GM18907 (cell line): Measurements from ENCODE around the gene SLC22A3.
"Not testable (repeated sequence)": the region's sequence is repeated elsewhere in the genome, so short reads cannot be mapped to it uniquely, and the experiment has no call there.

ENCODE experiments used
- ATAC-seq: cut with Tn5 transposase; IDR thresholded peaks from one replicate; pipeline ENCODE4 v1.9.1; 2021; ENCODE audit warnings: mild to moderate bottlenecking, moderate library complexity; ENCODE audit not compliant: unreplicated experiment

SLC22A3 gene

DNA sequence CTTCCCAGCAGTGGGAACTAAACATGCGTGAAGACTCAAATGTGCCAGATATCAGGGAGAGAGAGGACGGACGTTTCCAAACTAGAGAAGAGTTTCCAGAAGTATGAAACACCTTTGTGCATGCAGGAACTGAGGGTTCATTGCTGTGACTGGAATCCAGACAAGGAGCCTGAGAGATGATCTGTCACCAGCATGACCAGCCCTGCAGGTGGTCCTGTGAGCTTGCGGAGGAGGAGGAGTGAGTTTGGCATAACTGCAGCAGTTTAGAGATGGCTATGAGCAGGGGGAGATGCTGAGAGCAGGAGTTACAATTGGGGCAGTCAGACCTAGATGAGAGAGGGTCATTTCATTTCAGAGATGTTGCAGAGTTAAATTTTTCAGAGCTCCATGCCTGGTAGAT lies 89.6 kb downstream of the SLC22A3 start:
- ATAC-seq = no peak

- no peak for ATAC-seq
Observed at GRCh38 chr6:160438481-160438880, 90.3 kb downstream of the SLC22A3 start.

GRCh38 chr6:160439751-160440150 lies 91.6 kb downstream of the SLC22A3 start:
- ATAC-seq = no peak

DNA sequence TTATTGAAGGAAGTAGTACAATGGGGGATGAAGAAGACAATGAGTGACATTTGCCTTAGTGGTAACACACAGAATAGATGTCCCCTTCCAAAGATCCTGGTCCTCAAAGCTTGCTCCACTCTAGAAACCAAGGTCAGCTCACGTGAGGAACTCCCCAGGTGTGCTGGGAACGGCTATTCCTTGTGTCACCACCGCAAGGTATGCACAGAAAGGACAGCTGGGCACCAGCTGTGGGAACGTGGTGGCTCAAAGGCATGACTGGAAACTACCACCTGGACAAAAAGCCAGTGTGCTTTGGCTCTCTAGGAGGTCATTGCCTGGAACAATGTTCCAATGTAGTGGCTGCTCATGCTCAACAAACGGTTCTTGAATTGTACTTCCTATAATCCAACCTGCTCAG lies 94.0 kb downstream of the SLC22A3 start:
- ATAC-seq = no peak

- no peak for ATAC-seq
Observed at GRCh38 chr6:160445130-160445529, 97.0 kb downstream of the SLC22A3 start.

- ATAC-seq = no peak
Observed at GRCh38 chr6:160447350-160447749, 99.2 kb downstream of the SLC22A3 start.

DNA sequence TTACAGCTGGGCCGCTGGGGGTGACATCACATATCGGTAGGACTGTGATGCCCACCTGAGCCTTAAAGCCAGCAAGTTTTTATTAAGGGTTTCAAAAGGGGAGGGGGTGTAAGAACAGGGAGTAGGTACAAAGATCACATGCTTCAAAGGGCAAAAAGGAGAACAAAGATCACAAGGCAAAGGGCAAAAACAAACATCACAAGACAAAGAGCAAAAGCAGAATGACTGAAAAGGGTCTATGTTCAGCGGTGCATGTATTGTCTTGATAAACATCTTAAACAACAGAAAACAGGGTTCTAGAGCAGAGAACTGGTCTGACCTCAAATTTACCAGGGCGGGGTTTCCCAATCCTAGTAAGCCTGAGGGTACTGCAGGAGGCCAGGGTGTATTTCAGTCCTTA lies 101.6 kb downstream of the SLC22A3 start:
- ATAC-seq = not testable (repeated sequence)

DNA sequence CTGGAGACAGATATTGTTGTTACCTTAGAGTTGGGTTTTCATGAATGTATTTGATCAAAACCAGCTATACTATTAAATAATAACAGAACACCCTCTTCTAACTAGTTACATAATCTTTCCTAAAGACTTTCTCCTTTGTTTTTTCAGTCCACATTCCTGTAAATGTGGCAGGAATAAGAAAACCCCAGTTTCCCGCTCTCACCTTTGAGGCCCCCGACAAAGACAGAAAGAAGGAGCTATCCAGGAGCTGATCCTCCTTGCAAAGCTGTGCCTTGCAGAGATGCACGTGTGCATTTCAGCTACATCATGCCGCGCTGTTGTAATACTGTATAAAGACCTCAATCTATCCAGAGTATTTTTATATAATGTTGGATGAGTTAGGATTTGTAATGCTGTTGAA lies 102.7 kb downstream of the SLC22A3 start:
- no peak for ATAC-seq

DNA sequence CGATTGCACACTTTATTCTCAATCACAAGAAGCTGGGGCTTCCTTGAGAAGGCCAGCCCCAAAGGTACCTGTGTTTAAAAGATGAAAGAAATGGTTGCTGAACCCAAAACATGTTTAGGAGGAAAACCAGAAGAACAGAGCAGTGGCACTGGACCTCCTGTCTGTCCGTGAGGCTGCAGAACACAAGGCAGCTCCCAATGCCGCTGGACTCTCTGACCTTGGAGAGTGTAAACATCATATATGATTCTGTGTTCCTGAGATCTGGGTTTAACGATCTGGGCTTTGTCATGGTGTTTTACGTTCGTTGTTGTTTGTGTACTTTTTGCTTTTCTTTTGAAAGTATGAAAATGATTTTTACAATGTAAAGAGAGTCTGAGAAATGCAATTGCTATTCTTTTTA lies 106.1 kb downstream of the SLC22A3 start:
- no peak for ATAC-seq

GRCh38 chr6:160455081-160455480 lies 106.9 kb downstream of the SLC22A3 start:
- no peak for ATAC-seq

DNA sequence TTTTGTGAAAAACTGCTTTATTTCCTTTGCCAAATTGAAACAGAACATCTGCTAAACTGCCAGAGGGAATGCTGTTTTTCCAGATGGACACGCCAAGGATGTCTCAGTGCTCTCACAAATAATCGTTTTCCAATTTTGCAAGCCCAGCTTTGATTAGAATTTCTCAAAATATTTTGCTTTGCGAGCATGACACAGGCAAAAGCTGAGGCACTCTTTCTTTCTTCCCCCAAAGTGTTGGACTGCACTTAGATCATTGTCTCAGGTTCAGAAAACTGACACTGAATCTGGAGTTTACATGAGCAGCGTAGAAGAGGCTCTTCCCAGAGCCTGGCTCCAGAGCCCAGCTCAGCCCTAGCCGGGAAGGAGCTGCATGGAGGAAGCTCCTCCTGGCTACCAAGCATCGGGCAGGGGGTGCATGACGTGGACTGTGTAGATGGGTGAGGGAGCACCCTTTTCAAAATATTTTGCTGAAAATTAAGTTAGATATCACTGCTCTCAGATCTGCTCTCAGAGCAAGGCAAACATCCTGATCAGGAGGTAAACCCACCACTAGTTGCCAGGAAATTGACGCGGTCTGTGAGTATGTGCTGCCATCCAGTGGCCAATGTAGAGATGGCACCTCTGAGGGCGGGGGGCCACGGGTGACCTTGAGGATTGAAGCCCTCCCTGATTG lies 107.5 kb downstream of the SLC22A3 start:
- peak; percentile 85 for ATAC-seq

DNA sequence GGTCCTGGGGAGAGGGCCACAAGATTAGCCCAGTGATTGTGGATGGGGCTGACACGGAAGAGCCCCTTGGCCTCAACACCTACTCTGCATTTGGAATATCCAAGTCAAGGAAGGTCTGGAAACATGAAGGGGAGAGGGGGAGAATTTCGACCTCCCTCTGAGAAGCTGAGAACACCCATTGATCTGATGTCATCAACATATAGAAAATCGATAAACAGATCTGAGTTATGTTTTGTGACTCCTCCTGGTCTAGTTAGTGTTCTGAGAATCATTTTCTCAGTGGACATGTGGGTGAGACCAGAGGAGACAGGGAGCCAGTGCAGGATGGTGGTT lies 108.0 kb downstream of the SLC22A3 start:
- ATAC-seq = no peak

DNA sequence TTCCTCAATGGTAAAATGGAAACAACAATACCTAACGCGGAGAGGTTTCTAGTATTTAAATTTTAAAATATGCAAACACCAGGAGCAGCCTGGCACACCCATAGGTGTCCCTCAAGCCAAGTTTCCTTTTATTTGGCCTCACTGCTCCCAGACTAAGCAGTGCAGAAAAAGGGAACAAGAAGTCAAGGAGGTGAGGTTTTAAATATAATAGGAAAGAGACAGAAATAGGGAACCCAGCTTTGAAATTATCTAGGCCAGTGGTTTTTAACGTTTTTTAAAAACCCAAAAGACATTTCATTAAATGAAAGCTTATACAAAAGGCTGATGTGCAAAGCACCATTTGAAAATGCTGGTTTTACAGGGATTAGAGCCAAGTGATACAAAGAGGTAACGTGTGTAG lies 109.6 kb downstream of the SLC22A3 start:
- ATAC-seq = no peak

GRCh38 chr6:160461641-160462040 lies 113.5 kb downstream of the SLC22A3 start:
- no peak for ATAC-seq

DNA sequence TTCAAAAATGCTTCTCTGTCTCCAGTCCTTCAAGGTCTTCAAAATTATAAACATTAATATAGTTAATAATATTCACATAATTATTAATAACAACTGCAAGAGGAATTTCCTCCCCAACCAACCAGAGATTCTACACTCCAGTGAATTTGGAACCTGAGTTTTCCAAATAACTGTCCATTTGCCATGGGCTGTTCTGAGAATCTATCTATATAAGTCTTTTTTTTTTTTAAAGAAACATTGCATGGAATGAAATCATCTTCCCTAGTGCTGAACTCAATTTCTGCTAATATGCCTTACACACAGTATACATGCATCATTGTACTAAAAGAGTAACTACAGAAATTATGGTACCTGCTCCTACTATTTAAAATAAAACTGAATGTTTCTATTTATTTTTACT lies 113.9 kb downstream of the SLC22A3 start:
- peak; percentile 23 for ATAC-seq

GRCh38 chr6:160462551-160463109 lies 114.5 kb downstream of the SLC22A3 start:
- ATAC-seq = peak; percentile 97

GRCh38 chr6:160464744-160465143 lies 116.6 kb downstream of the SLC22A3 start:
- no peak for ATAC-seq

DNA sequence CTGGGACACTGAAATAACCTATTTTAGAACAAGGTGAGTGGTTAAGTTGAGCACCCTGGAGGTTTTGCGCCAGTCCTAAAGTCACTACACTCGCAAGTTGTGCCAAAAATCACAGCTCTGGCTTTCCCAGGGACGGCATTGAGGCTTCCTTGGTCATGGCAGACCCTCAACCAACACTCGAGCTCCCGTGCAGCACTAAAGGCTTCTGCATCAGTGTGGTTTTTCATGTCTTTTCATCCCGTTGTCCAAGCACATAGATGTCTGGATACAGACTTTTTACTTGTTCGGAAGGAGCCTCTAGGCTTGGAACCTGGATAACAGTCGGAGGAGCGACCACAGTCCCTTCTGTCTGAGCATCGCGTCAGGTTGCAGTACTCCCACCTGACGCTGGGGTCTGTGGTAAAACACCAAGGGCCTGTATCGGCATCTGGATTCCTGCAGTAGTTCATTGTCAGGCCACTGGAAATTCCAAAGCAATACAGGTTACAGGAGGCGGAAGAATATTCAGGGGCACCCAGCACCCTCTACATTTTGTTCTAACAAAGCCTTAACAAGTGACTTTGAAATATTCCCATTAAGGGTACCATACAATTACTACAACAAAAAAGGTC lies 119.2 kb downstream of the SLC22A3 start:
- not testable (repeated sequence) for ATAC-seq

DNA sequence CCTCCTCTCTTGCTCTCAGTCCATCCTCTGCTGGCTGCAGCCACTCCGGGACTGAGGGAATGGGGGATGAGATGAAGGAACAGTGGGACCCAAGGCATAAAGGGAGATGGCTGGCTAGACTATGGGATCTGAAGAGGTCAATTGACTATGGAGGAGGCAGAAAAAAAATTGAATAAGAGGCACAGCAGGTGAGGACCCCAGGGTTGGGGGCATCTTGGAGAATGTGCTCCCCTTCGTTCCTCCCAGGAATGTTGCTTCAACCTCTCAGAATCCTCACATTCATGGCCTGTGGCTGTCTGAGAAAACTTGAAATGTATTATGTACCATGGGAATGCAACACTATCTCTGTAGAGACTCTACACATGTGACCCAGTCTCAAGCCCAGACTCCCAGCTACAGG lies 121.0 kb downstream of the SLC22A3 start:
- no peak for ATAC-seq

- ATAC-seq = not testable (repeated sequence)
Observed at GRCh38 chr6:160476056-160476455, 127.9 kb downstream of the SLC22A3 start.

DNA sequence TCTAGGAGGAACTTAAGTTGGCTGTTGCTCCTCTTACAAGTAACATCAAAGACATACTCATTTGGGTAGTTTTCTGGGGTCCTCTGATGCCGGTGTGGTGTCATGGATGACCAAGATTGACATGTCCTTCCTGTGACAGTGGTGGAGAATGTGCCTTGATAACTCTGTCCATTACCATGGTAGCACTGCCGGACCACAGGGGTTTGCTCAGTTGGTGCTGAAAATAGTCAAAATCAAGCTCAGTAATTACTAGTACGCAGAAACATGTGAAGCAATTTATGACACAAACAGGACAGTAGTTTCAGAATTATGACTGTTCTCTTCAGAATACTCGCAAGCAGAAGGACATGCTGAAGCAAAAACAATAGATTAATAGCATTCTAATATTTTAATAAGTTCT lies 128.9 kb downstream of the SLC22A3 start:
- not testable (repeated sequence) for ATAC-seq

- no peak for ATAC-seq
Observed at GRCh38 chr6:160477901-160478300, 129.7 kb downstream of the SLC22A3 start.

GRCh38 chr6:160487116-160487515 lies 138.9 kb downstream of the SLC22A3 start:
- ATAC-seq = no peak
